NT2/D1 (cell line): ENCODE measurements around the gene ANLN.
"Not testable (repeated sequence)": the region's sequence is repeated elsewhere in the genome, so short reads cannot be mapped to it uniquely, and the experiment has no call there.

ENCODE experiments used
- DNase-seq: peaks from one replicate; pipeline ENCODE4 v3.0.0-alpha.2; 2011; ENCODE audit warnings: low read depth, low spot score
- H3K27me3 ChIP-seq: 2 replicates; pipeline ENCODE4 v1.6.0; 2011; ENCODE audit warnings: mild to moderate bottlenecking; ENCODE audit not compliant: insufficient read length, insufficient read depth
- H3K36me3 ChIP-seq: 2 replicates; pipeline ENCODE4 v1.6.1; 2011; ENCODE audit warnings: mild to moderate bottlenecking, low read length, mixed read lengths; ENCODE audit not compliant: insufficient read depth, insufficient read length
- H3K4me1 ChIP-seq: 2 replicates; pipeline ENCODE4 v1.5.1; 2011; ENCODE audit not compliant: insufficient read depth, insufficient read length
- H3K4me3 ChIP-seq: 2 replicates; pipeline ENCODE4 v1.5.1; 2011; ENCODE audit warnings: low read depth; ENCODE audit not compliant: insufficient read length
- H3K9ac ChIP-seq: 2 replicates; pipeline ENCODE4 v1.6.0; 2011; ENCODE audit warnings: low read depth; ENCODE audit not compliant: insufficient read length
- H3K9me3 ChIP-seq: 2 replicates; pipeline ENCODE4 v1.5.1; 2011; ENCODE audit warnings: mild to moderate bottlenecking, low read length; ENCODE audit not compliant: insufficient read depth
- SUZ12 ChIP-seq: IDR thresholded peaks from 2 replicates; pipeline ENCODE4 v1.6.1; 2011; ENCODE audit not compliant: insufficient read length, insufficient read depth; ENCODE audit errors: extremely low read depth
- YY1 ChIP-seq: IDR thresholded peaks from 2 replicates; pipeline ENCODE4 v1.6.1; 2011; ENCODE audit not compliant: insufficient read length, insufficient read depth
- ZNF274 ChIP-seq: IDR thresholded peaks from 2 replicates; pipeline ENCODE4 v1.6.1; 2011; ENCODE audit warnings: mild to moderate bottlenecking, low read depth, low read length

The ANLN gene

DNA sequence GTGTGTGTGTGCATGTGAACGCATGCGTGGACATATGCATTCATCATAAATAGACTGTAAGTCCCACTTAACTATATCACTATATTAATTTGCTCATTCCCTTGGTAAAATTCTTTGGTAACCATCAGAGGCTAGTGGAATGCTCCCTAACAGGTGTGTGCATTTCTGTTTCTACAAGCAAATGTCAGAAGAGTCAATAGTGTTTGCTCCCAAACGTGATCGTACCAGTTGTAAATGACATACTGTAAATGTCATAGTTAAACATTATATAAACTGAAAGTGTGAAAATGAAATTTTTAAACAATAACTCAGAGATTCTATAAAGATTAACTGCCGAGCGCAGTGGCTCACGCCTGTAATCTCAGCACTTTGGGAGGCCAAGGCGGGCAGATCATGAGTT is 94.6 kb downstream of the ANLN start:
- no peaks in the 10 kb centered on the region for H3K27me3 ChIP-seq
- DNase-seq: no peak
- H3K4me1 ChIP-seq: no peaks in the 10 kb centered on the region
- H3K9me3 ChIP-seq: peaks cover 2% of the 10 kb centered on the region; the same call in 1 of the 2 replicates
- H3K9ac ChIP-seq: no peak overlapping the region
- H3K36me3 ChIP-seq: no peaks in the 10 kb centered on the region
- TF ChIP-seq SUZ12 (no peak), YY1 (no peak), ZNF274 (no peak)
- H3K4me3 ChIP-seq: no peak overlapping the region

DNA sequence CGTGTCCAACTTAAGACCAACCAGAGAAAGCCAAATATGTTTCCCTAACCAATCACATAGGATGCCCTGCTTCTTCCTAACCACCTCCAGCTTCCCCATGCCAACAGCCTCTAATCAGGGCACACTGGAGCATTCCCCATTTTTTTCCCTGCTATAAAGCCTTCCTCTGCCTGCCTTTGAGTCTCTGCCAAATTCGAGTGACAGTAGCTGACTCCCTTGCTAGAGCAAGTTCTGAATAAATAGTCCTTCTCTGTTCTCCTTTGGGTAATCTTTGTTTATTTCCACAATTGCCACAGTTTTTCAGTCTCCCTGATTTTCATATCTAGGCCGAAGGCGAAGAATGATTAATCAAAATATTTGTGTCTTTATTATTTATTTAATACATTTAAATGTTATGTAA is 96.7 kb downstream of the ANLN start:
- Histone ChIP-seq H3K4me3 (no peak overlapping the region), H3K4me1 (no peaks in the 10 kb centered on the region), H3K9me3 (no peaks in the 10 kb centered on the region), H3K27me3 (no peaks in the 10 kb centered on the region), H3K9ac (no peak overlapping the region), H3K36me3 (no peaks in the 10 kb centered on the region)
- TF ChIP-seq SUZ12 (no peak), YY1 (no peak), ZNF274 (no peak)
- no peak for DNase-seq

DNA sequence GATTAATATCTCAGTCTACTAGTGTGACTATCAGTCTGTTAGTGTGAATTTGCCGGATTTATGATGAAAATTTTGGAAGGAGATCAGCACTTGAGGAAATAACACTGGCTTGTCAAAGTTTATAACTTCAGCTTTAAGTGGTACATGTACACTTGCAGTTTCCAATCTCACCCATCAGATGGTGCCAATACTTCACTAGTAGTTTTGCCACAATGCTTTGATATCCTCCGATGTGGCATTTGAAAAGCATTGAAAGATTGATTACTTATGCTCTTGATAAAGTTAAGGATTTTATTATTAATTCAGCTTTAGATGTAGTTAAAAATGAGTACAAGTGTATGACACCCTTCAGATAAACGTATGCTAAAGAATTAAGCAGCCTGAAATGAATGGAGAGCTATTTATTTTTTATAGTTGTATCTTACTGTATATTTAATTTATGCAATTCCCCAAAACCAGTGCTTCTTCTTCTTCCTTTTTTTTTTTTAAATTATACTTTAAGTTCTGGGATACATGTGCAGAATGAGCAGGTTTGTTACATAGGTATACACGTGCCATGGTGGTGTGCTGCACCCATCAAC is 98.2 kb downstream of the ANLN start:
- Histone ChIP-seq H3K27me3 (no peaks in the 10 kb centered on the region), H3K4me1 (no peaks in the 10 kb centered on the region), H3K4me3 (no peak overlapping the region), H3K9me3 (no peaks in the 10 kb centered on the region), H3K9ac (no peak overlapping the region), H3K36me3 (no peaks in the 10 kb centered on the region)
- TF ChIP-seq YY1 (no peak), SUZ12 (no peak), ZNF274 (no peak)
- DNase-seq: peak; percentile 58

DNA sequence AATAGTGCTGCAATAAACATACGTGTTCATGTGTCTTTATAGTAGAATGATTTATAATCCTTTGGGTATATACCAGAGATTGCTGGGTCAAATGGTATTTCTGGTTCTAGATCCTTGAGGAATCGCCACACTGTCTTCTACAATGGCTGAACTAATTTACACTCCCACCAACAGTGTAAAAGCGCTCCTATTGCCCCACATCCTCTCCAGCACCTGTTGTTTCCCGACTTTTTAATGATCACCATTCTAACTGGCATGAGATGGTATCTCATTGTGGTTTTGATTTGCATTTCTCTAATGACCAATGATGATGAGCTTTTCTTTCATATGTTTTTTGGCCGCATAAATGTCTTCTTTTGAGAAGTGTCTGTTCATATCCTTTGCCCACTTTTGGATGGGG is 99.0 kb downstream of the ANLN start:
- H3K4me1 ChIP-seq, H3K4me3 ChIP-seq, H3K9me3 ChIP-seq, H3K9ac ChIP-seq, DNase-seq, H3K36me3 ChIP-seq, H3K27me3 ChIP-seq: not testable (repeated sequence)

DNA sequence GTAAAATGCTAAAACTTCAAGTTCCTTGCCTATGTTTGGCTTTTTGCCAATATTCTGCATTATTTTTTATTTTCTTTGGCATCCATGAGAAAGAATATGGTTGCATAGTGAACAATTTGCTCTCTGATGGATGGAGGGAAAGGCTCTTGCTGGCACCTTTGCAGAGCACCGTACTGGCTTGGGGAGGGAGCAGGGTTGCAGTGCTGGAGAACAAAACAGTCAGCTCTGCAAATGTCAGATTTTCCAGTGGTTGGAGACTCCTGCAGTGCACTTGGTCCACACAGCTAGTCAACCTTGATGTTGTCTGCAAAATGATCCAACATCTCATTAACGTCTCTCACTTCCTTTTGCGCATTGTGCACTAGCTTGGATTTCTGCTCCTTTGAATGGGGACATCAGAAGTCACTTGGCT is 100.8 kb downstream of the ANLN start:
- no peak for DNase-seq
- H3K9ac ChIP-seq: no peak overlapping the region
- no peaks in the 10 kb centered on the region for H3K36me3 ChIP-seq
- no peaks in the 10 kb centered on the region for H3K9me3 ChIP-seq
- H3K4me1 ChIP-seq: no peaks in the 10 kb centered on the region
- H3K27me3 ChIP-seq: no peaks in the 10 kb centered on the region
- H3K4me3 ChIP-seq: no peak overlapping the region
- TF ChIP-seq SUZ12 (no peak), ZNF274 (no peak), YY1 (no peak)

DNA sequence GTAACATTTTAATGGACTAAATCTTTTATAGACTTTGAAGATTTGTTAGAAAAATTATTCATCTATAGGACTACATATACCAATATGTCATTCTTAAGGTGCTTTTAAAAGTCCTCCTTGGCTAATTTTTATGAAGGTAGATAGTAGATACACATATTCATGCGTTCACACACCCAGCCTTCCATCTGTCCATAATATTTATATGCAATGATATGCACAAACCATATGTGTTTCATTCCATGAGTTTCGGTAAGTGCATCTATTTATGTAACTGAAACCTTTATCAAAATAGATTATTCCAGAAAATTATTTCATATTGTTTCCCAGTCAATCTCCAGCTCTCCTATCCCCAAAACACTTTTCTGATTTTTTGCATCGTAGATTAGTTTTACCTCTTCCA is 101.7 kb downstream of the ANLN start:
- no peak for TF ChIP-seq SUZ12
- no peak for TF ChIP-seq ZNF274
- no peak for TF ChIP-seq YY1
- H3K9ac ChIP-seq: no peak overlapping the region
- no peaks in the 10 kb centered on the region for H3K36me3 ChIP-seq
- no peaks in the 10 kb centered on the region for H3K27me3 ChIP-seq
- H3K4me3 ChIP-seq: no peak overlapping the region
- no peak for DNase-seq
- no peaks in the 10 kb centered on the region for H3K4me1 ChIP-seq
- no peaks in the 10 kb centered on the region for H3K9me3 ChIP-seq

DNA sequence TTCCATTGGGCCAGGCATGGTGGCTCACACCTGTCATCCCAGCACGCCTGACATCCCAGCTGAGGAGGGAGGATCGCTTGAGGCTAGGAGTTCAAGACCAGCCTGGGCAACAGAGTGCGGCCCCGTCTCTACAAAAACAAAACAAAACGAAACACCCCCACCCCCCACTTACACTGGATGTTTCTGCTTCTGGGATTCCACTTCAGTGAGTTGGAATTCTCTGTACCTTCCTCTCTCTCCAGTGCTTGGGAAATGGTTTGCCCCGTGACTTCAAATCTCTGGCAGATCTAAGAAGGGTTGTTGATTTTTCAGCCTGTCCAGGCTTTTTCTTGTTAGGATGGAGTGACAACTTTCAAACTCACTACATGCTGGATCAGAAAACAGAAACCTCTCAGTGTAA is 106.9 kb downstream of the ANLN start:
- Histone ChIP-seq H3K4me1 (no peaks in the 10 kb centered on the region), H3K4me3 (no peak overlapping the region), H3K9ac (no peak overlapping the region), H3K36me3 (no peaks in the 10 kb centered on the region), H3K9me3 (no peaks in the 10 kb centered on the region), H3K27me3 (no peaks in the 10 kb centered on the region)
- TF ChIP-seq YY1 (no peak), SUZ12 (no peak), ZNF274 (no peak)
- no peak for DNase-seq

DNA sequence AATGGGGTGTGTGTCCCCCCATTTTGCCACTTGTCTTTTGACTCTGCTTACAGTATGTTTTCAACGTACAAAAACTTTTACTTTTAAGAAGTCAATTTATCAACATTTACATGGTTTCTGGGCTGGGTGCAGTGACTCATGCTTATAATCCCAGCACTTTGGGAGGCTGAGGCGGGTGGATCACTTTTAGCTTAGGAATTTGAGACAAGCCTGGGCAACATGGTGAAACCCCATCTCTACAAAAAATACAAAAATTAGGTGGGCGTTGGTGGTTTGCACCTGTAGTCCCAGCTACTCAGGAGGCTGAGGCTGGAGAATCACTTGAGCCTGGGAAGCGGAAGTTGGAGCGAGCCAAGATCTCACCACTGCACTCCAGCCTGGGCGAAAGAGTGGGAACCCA is 107.5 kb downstream of the ANLN start:
- not testable (repeated sequence) for H3K4me3 ChIP-seq, H3K4me1 ChIP-seq, H3K9ac ChIP-seq, H3K36me3 ChIP-seq, H3K9me3 ChIP-seq, H3K27me3 ChIP-seq, DNase-seq
